NCI-H526 (cell line): ENCODE results near the gene C11orf16.
"Not testable (repeated sequence)": the region's sequence is repeated elsewhere in the genome, so short reads cannot be mapped to it uniquely, and the experiment has no call there.

Experiments used
- DNase-seq, 2 experiments: peaks; one replicate each; lab custom pipeline; 2025; lab: John Stamatoyannopoulos, UW

Gene C11orf16

DNA sequence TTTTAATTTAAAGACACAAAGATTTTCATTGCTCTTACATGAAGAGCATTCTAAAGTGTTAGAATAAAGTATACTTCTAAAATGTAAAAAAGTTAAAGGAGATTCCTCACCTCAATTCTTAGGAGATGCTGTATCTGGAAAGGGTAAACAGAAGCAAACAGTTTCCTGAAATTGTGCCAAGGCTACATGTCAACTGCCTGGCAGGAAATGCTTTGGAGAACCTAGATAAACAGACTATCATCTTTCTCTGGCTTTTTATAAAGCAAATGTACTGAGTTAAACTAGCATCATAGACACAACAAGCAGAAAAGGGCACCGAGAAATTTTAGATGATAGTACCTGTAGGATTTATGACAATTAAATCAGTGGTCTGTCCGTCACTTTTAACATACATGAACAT is 46.4 kb downstream of the C11orf16 start:
- DNase-seq: no peak

DNA sequence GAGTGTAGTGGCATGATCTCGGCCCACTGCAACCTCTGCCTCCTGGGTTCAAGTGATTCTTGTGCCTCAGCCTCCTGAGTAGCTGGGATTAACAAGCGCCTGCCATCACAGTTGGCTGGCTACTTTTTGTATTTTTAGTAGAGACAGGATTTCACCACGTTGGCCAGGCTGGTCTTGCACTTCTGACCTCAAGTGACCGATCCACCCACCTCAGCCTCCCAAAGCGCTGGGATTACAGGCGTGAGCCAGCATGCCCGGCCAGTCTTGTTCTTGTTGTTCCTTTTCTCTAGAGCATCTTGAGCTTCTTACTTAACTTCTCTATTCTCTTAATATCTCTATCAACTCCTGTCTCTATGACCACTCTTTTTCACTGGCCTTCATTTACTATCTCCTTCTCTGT is 51.2 kb downstream of the C11orf16 start:
- not testable (repeated sequence) for DNase-seq

GRCh38 chr11:8878771-8879170 is 54.0 kb downstream of the C11orf16 start:
- DNase-seq: no peak

DNA sequence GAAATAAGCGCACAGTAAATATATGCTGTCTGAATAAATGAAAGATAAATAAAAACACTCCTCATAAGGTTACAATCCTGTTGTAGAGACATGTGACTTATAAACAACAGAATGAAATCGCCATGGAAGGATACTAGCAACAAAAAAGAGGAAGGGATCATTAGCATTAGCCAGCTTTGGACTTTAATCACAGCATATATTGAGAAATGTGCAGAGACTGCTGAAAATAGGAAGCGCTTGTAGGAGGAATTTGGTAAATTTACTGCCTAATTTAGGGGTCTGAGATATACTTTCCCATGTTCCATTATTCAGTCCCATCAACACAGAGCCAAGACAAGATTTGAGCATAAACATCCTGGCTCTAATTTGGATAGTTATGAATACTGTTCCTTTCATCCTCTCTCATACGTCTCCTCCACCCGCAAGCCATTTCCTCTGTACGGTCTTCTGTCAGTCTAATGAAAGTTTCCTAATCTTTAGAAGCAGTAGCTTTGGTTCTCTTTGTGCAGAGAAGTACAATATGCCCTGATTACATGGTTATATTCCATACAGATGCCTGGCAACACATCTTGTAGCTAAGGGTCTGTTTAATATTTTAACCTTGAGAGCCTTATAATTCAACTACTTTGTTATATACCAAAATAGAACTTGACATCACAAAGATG is 58.9 kb downstream of the C11orf16 start:
- no peak for DNase-seq

- DNase-seq: no peak
Measured at GRCh38 chr11:8871962-8872361, 60.8 kb downstream of the C11orf16 start.

GRCh38 chr11:8871171-8871775 is 61.5 kb downstream of the C11orf16 start:
- peak; percentile 56 to 70 for DNase-seq

DNA sequence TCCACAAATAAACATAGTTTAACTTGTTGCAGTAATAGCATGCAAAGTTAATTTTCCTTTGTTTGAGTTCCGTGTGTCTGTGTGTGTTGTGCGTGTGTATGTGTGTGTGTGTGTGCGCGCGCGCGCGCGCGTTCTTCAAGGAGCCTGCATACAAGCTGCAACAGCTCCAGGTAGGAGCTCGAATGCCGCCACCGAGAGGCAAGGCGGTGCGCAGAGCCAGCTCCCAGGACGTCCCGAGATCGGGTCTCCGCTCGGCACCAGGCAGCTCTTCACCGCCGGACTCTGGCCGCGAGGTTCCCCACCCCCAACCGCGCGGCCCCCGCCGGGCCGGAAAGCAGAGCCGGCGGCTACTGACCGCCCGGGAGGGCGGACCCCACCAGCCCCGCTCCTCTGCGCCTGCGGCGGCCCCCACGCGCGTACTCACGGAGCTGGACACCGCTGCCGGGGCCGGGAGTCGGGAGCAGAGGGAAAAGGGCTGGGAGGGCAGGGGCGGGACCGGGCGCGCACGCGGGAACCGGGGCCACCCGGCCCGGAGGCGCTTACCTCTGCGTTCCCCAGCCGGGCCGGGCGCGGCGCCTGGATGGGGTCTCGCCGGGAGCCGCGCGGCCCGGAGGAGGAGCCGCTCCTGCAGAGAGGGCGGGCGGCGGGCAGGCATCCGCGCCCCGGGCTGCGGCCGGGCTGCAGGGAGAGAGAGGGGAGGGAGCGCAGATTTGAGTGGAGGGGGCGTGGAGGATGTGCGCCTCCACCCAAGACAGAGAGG is 62.2 kb downstream of the C11orf16 start:
- peak; percentile 67 to 84 for DNase-seq
